HL-60/S4 treated with retinoic acid at 250 ng/mL for 4 days and 3 days (cell line): ENCODE measurements around the gene DLGAP1.

ENCODE experiments used
- in situ Hi-C: fragments of 300-500 bp; cut with MboI; formaldehyde crosslinking; loops from 2 replicates; pipeline ENCODE4 v1.7.0; 2022; ENCODE audit warnings: low sequenced_read_pairs

Gene DLGAP1

DNA sequence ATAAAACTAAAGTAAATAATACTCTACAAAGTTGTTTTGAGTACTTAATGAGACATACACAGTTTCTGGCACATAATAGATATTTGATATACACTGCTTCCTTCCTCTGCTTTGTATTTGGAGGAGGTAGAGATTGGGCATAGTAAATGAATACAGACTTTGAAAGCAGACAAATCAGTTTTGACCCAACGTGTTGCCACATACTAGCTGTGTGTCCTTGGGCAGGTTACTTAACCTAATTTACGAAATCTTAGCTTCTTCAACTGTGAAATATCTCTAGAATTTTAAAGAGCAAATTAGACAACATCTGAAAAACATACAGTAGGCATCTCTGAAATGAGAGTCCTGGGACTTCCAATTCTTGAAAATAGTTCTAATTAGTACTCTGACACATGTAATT is 579.7 kb downstream of the DLGAP1 start:
- in situ Hi-C loops = no loop called here

GRCh38 chr18:3874581-3874980 is 580.5 kb downstream of the DLGAP1 start:
- in situ Hi-C loops = no loop called here

- in situ Hi-C loops = no loop called here
These were observed 581.0 kb downstream of the DLGAP1 start for GRCh38 chr18:3874125-3874524.

DNA sequence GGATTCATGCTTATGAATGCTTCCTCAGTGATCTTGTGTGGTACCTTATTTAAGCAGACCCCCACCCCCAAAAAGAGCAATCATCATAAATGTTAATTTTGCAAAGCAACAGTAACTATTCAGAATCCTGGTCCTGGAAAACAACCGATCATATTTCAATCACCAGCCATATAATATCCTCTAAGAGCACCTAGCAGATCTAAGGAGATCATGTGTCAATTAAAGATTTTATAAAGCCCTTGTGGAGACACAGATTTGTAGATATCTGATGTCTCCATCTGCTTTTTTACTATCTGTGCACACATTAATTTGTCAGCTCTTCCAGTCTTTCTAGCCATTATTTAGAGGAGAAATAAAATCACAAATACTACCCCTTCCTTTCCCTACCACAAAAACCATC is 581.4 kb downstream of the DLGAP1 start:
- in situ Hi-C loops = no loop called here

- in situ Hi-C loops = no loop called here
These were observed 581.9 kb downstream of the DLGAP1 start for GRCh38 chr18:3873211-3873610.

DNA sequence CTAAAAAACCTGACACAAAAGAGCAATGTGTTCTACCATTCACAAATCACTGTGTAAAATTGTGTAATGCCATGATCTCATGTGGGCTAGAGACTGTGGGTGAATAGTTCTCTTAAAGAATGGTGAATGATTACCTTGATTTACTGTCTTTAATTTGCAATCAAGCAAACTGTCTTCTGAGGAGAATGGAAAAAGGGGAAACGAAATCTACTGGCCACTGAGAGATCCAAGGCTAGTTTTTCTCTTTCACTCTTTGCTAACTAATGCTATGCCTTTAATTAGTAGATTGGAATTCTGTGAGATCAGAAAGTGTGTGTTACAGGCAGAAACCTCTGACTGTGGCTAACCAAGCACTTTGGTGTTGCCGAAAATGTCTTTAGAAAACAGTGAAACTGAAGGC is 582.5 kb downstream of the DLGAP1 start:
- in situ Hi-C loops = no loop called here

DNA sequence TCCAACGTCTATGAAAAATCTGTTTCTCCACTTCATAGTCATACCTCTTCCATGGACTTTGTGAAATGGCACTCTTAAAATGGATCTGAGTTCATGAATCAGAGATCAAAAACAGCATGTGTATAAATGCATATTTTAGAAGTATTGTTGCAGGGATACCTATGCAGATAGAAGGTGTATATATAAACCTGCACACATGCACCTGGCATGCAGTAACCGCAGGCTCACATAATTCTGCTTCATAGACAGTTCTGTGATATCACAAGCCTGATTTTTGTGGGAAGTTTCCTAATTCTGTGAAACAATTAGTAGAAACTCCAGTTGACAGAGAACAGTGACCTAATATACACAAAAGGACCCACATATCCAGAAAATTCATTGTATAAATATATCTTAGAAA is 583.4 kb downstream of the DLGAP1 start:
- in situ Hi-C loops = no loop called here

- in situ Hi-C loops = no loop called here
These were observed 584.2 kb downstream of the DLGAP1 start for GRCh38 chr18:3870914-3871313.

DNA sequence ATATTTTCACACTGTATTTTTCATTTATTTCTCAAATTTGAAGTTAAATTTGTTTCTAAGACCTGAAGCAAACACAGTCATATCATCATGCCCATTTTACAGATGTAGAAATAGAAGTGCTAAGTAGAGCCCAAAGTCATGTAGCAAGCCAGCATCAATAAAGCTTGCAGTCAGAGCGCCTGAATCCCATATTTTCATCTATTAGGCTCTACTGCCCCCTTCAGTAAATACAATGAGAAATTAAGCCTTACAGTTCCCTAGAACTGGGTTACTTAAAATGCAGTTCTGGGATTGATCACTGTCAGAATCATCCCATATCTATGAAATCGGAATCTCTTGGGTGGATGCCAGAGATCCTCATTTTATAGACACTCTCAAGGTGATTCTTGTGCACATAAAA is 585.3 kb downstream of the DLGAP1 start:
- in situ Hi-C loops = no loop called here

- in situ Hi-C loops = no loop called here
These were observed 587.2 kb downstream of the DLGAP1 start for GRCh38 chr18:3867864-3868311.

DNA sequence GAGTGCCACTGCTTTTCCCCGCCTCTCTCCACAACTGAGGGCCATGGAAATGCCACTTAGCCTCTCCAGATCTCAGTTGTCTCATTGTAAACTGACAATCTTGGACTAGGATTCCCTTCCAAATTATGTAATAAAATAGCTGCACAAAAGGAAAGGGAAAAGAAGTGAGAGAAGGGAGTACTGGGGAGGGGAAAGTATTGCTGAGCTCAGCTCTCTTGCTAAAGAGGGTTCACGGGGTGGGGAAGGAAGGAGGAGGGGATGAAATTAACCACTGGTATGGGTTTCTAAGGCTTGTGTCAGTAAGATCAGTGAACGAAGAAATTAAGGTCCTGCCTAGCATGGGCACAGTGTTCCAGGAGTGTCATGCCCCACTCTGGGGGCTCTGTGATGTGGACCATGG is 587.9 kb downstream of the DLGAP1 start:
- in situ Hi-C loops = no loop called here

DNA sequence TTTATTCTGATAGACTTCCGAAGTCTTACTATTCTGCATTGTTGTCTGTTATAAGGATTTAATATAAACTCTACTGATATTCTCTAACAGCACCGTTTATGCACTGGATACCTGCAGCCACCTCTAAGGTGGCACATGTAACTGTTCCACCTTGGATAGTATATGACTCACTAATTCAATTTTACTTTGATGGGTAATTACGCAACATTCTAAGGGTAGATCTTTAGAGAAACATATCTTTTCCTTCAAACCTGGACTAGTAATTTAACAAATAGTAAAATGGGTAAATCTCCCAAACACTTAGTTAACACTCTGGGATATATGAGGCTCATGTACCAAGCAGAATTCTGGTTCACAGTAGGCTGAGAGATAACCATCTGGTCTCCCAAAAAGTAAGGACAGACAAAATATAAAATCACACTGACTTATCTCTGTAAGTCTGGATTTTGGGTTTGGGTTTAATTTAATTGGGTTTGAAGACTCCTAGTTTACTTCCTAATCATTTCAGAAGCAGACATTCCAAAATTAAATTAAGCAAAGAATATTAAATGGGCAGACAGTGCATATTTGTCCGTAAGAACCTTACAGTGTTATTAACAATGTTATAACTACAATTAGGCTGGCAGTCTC is 590.3 kb downstream of the DLGAP1 start:
- in situ Hi-C loops = no loop called here

GRCh38 chr18:3863593-3863992 is 591.5 kb downstream of the DLGAP1 start:
- in situ Hi-C loops = no loop called here

DNA sequence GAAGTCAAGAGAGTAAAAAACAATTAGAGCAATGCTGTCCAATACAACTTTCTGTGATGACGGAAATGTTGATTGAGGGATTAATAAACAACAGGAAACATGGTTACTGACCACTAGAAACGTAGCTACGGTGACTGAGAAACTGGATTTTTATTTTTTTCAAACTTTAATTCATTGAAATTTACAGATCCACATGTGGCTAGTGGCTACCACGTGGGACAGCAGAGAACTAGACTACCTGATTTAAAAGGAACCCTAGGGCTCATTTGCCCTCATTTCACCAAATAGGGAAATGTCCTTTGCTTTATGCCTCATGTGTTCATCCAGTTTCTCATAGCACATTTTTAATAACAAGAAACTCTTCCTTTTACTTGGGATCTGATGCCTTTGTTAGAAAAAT is 592.1 kb downstream of the DLGAP1 start:
- in situ Hi-C loops = no loop called here

- in situ Hi-C loops = no loop called here
These were observed 593.6 kb downstream of the DLGAP1 start for GRCh38 chr18:3861495-3861894.

- in situ Hi-C loops = no loop called here
These were observed 597.6 kb downstream of the DLGAP1 start for GRCh38 chr18:3857544-3857943.

DNA sequence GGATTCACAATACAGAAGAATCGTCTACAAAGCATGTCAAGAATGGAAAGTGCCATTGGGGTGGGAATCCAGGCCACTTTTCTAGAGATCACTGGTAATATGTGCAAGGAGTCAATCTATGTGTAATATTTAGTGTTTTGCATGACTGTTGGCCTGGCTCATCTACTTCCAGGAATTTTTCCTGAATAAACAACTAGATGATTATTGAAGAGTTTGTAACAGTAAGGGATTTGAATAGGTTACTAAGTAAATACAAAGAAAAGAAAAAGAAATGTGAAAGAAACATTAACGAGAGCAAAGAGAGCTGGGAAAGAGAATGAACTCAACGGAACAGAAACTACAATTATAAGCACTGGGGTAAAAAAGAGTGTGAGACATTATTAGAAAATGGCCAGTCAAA is 599.1 kb downstream of the DLGAP1 start:
- in situ Hi-C loops = no loop called here

DNA sequence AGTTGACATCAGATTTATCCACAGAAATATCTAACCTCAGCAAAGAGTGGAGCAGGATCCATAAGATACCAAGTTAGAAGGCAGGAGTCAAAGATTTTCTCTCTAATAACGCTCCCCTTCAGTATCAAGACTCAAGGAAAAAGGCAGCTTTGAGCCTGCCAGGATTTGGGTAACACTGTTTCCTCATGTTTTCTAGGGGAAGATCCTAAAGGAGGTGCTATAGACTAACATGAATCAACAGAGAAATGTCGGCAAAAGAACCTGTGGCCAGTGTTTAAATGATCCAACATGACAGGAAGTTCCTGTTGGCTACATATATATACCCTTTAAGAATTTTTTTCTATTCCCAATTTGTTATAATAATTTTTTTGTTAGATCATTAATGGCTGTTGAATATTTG is 602.8 kb downstream of the DLGAP1 start:
- in situ Hi-C loops = no loop called here

DNA sequence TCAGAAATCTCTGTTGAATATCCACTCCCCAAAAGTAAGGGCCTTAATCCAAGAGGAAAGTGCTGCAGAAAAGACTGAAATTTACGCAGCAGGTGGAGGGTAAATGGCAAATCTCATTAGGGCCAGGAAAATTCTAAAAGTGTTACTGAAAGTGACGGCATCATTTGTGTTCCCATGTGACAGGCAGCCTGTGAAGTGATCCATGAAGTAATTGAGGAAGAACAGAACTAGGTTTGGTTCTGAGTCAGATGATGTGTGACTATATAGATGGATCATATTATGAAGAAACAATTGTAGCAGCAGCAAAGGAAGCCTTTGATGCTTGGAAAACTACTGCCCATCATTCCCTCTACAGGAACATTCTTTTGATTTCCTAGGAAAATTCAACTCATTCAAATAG is 603.9 kb downstream of the DLGAP1 start:
- in situ Hi-C loops = no loop called here

GRCh38 chr18:3848316-3848715 is 606.8 kb downstream of the DLGAP1 start:
- in situ Hi-C loops = no loop called here

GRCh38 chr18:3845161-3845560 is 609.9 kb downstream of the DLGAP1 start:
- in situ Hi-C loops = no loop called here

DNA sequence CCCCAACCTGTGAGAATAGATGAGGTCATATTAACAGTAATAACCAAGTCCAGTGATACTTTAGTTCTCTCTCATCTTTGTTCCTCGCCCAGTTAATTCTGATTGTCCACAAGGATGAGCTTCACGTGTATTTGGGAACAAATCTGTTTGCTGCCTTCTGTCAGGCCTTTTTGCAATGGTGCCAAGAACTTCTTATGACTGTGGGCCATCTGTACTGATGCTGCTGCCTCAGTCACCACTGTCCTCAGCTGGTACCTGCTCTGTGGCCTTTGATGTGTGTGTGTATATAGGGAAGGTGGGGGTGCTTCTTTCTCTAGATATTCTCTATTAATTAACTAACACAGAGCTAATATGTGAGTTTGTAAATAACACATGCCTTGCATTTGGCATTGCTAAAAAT is 612.3 kb downstream of the DLGAP1 start:
- in situ Hi-C loops = no loop called here

DNA sequence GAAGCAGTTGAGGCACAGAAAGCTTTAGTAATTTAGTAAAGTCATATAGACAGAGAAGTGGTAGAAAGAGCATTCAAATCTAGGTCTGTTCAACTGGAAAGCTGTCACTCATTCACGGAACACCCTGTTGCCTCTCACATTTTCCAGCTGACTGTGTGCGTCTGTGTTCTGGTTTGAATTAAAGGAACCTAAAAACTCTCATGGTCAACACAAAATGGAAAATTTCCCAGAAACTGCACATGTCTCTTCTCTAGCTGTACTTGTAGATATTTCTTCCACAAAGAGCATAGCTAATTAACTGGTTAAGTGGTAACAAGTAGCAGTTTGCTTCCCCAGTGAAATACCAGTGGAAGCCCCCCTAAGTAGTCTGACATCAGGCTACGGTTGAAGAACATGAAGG is 614.3 kb downstream of the DLGAP1 start:
- in situ Hi-C loops = no loop called here
